Liver (tissue), 9 donors: Measurements from ENCODE around the gene SIGLEC1. TPM values are rescaled to one million over a fixed set of nuclear protein-coding genes. Genes with fewer than 3 reads are reported as not detected.

Source experiments
- DNase-seq: peaks from one replicate; pipeline ENCODE4 v3.0.0-alpha.2; 2017; ENCODE audit warnings: low spot score
- H3K27ac ChIP-seq, 2 donors: one replicate each; pipeline ENCODE4 v1.7.0; 2013; ENCODE audit warnings: inconsistent platforms in 2 of 2, low read length in 2 of 2, control low read depth in 1 of 2, low read depth in 1 of 2, mild to moderate bottlenecking in 1 of 2
- H3K27me3 ChIP-seq, 4 donors: one replicate each; pipeline versions ENCODE4 v1.6.1 to v1.7.0; 2013; ENCODE audit warnings: low read length in 3 of 4, inconsistent platforms in 1 of 4, mild to moderate bottlenecking in 1 of 4, moderate library complexity in 1 of 4; ENCODE audit not compliant: control insufficient read depth in 4 of 4, insufficient read depth in 4 of 4
- H3K36me3 ChIP-seq, 4 donors: one replicate each; pipeline versions ENCODE4 v1.6.1 to v1.7.0; 2013; ENCODE audit warnings: low read length in 3 of 4, mild to moderate bottlenecking in 3 of 4, low read depth in 1 of 4, moderate library complexity in 1 of 4; ENCODE audit not compliant: control insufficient read depth in 4 of 4, insufficient read depth in 3 of 4
- H3K4me1 ChIP-seq, 4 donors: one replicate each; pipeline versions ENCODE4 v1.6.1 to v1.7.0; 2013; ENCODE audit warnings: low read length in 3 of 4, mild to moderate bottlenecking in 3 of 4, moderate library complexity in 1 of 4; ENCODE audit not compliant: control insufficient read depth in 4 of 4, insufficient read depth in 4 of 4
- H3K4me3 ChIP-seq, 3 donors: one replicate each; pipeline versions ENCODE4 v1.6.1 to v1.7.0; 2013; ENCODE audit warnings: low read length in 3 of 3, control low read depth in 1 of 3, low read depth in 1 of 3, mild to moderate bottlenecking in 1 of 3
- H3K9ac ChIP-seq, 2 donors: one replicate each; pipeline ENCODE4 v1.7.0; 2013; ENCODE audit warnings: low read length in 2 of 2, mild to moderate bottlenecking in 2 of 2, moderate library complexity in 2 of 2, control low read depth in 1 of 2, low read depth in 1 of 2
- H3K9me3 ChIP-seq, 4 donors: one replicate each; pipeline versions ENCODE4 v1.6.1 to v1.7.0; 2013; ENCODE audit warnings: low read length in 3 of 4; ENCODE audit not compliant: control insufficient read depth in 4 of 4
- EGR1 ChIP-seq, 2 donors: IDR thresholded peaks; 2 replicates each; pipeline ENCODE4 v1.6.1; 2016 to 2018; ENCODE audit warnings: antibody characterized with exemption in 2 of 2, low read depth in 2 of 2
- FOXA1 ChIP-seq: IDR thresholded peaks from 2 replicates; pipeline ENCODE4 v1.6.1; 2016; ENCODE audit warnings: antibody characterized with exemption
- FOXA2 ChIP-seq: IDR thresholded peaks from 2 replicates; pipeline ENCODE4 v1.6.1; 2016; ENCODE audit warnings: antibody characterized with exemption
- GABPA ChIP-seq, 2 donors: IDR thresholded peaks in 1 of 2; conservative IDR thresholded peaks in 1 of 2; 2 replicates each; pipeline ENCODE4 v1.6.1; 2016; ENCODE audit warnings: antibody characterized with exemption in 2 of 2, mild to moderate bottlenecking in 1 of 2, moderate library complexity in 1 of 2
- HNF4A ChIP-seq, 2 donors: conservative IDR thresholded peaks; 2 replicates each; pipeline ENCODE4 v1.6.1; 2016; ENCODE audit warnings: antibody characterized with exemption in 2 of 2, mild to moderate bottlenecking in 2 of 2
- HNF4G ChIP-seq: IDR thresholded peaks from 2 replicates; pipeline ENCODE4 v1.6.1; 2016; ENCODE audit warnings: antibody characterized with exemption
- JUND ChIP-seq, 2 donors: IDR thresholded peaks; 2 replicates each; pipeline ENCODE4 v1.6.1; 2016; ENCODE audit warnings: antibody characterized with exemption in 2 of 2
- NR2F2 ChIP-seq: IDR thresholded peaks from 2 replicates; pipeline ENCODE4 v1.6.1; 2016; ENCODE audit warnings: antibody characterized with exemption
- RAD21 ChIP-seq, 2 donors: IDR thresholded peaks; 2 replicates each; pipeline ENCODE4 v1.6.1; 2016; ENCODE audit warnings: antibody characterized with exemption in 2 of 2, mild to moderate bottlenecking in 2 of 2
- RXRA ChIP-seq, 2 donors: IDR thresholded peaks; 2 replicates each; pipeline ENCODE4 v1.6.1; 2017 to 2018; ENCODE audit warnings: antibody characterized with exemption in 2 of 2, mild to moderate bottlenecking in 1 of 2
- SP1 ChIP-seq: IDR thresholded peaks from 2 replicates; pipeline ENCODE4 v1.6.1; 2018; ENCODE audit warnings: antibody characterized with exemption, mild to moderate bottlenecking
- TAF1 ChIP-seq: conservative IDR thresholded peaks from 2 replicates; pipeline ENCODE4 v1.6.1; 2016; ENCODE audit warnings: antibody characterized with exemption, mild to moderate bottlenecking
- YY1 ChIP-seq: IDR thresholded peaks from 2 replicates; pipeline ENCODE4 v1.6.1; 2016; ENCODE audit warnings: antibody characterized with exemption, mild to moderate bottlenecking
- WGBS: extraction: QIAGEN DNeasy Blood & Tissue Kit; methylation state at CpG from one replicate; pipeline ENCODE4 v1.1.7; 2013; 5-methylcytosine and 5-hydroxymethylcytosine counted together
- polyA plus RNA-seq, 2 donors: library from polyadenylated mRNA; stranded (reverse) in 1 of 2; unstranded in 1 of 2; fragments of 200-250 nt in 1 of 2; fragments of >200 nt in 1 of 2; fragmentation: Nextera tagmentation in 1 of 2; extraction: Ambion mirVana in 1 of 2; gene quantifications; one replicate each; pipeline versions ENCODE4 v1.2.1 to v1.2.3, GENCODE V29; 2013 to 2015
- total RNA-seq, 2 donors: library from RNA; depleted of rRNA; stranded (reverse); fragments of >200 nt; gene quantifications; one replicate each; pipeline ENCODE4 v1.2.3, GENCODE V29; 2014
- TF ChIP-seq, protein P1 (sequence below): IDR thresholded peaks from 2 replicates; pipeline ENCODE4 v1.6.1; 2016; ENCODE audit warnings: antibody characterized with exemption
- TF ChIP-seq, protein P2 (sequence below): IDR thresholded peaks from 2 replicates; pipeline ENCODE4 v1.6.1; 2016; ENCODE audit warnings: antibody characterized with exemption
- TF ChIP-seq, protein P3 (sequence below): fragments of 150-350 bp; IDR thresholded peaks from 2 replicates; pipeline ENCODE4 v1.5.1; 2017; ENCODE audit warnings: improper control_type of control experiment, low read depth, low read length; ENCODE audit not compliant: missing input control
- TF ChIP-seq, protein P4 (sequence below): IDR thresholded peaks from 2 replicates; pipeline ENCODE4 v1.6.1; 2016; ENCODE audit warnings: antibody characterized with exemption
- TF ChIP-seq, protein P5 (sequence below): IDR thresholded peaks from 2 replicates; pipeline ENCODE4 v1.6.1; 2016; ENCODE audit warnings: antibody characterized with exemption, mild to moderate bottlenecking
- donor health status: healthy.
- donor health status: healthy.
- donor health status: healthy.
- donor health status: healthy.
- donor health status: healthy.

SIGLEC1 gene
- total and polyA plus RNA-seq, 4 donors = 2.3 to 7.8 (median 7.1) TPM

DNA sequence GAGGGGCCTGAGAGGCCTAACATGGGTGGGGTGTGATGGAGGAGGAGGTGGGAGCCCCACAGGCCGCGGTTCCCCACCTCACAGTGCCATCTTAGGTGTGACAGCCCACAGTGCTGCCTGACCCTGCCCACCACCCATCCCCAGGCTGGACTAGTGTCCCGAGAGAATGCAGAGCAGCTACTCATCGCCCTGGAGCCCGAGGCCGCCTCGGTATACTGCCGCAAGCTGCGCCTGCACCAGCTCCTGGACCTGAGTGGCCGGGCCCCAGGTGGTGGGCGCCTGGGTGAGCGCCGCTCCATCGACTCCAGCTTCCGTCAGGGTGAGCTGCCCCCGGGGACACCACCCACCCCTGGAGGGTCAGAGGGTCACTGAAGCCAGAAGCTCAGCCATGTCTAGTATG is 35.7 kb upstream of the SIGLEC1 start:
- DNase-seq = no peak
- Histone ChIP-seq H3K4me1 (peaks cover 3 to 24% (median 15%) of the 10 kb centered on the region in 4 donors), H3K36me3 (no peaks in the 10 kb centered on the region), H3K4me3 (no peak overlapping the region), H3K9me3 (no peaks in the 10 kb centered on the region), H3K27me3 (no peaks in the 10 kb centered on the region), H3K27ac (no peak overlapping the region), H3K9ac (no peak overlapping the region)
- 92% methylated on average over 16 of the region's 16 CpGs for WGBS
- TF ChIP-seq EGR1 (IDR thresholded peaks at IDR 0.05; ENCODE audit: low read depth in 2 of 2) (no peak), FOXA1 (no peak), TAF1 (no peak), JUND (IDR thresholded peaks at IDR 0.05) (no peak), YY1 (no peak), RXRA (IDR thresholded peaks at IDR 0.05) (no peak), RAD21 (IDR thresholded peaks at IDR 0.05) (no peak), NR2F2 (no peak), SP1 (no peak), FOXA2 (no peak), GABPA (IDR thresholded peaks at IDR 0.05 in 1 of 2, conservative IDR thresholded peaks at IDR 0.05 in 1 of 2) (no peak), HNF4G (no peak), HNF4A (conservative IDR thresholded peaks at IDR 0.05) (no peak)
- TF ChIP-seq, protein P1, sequence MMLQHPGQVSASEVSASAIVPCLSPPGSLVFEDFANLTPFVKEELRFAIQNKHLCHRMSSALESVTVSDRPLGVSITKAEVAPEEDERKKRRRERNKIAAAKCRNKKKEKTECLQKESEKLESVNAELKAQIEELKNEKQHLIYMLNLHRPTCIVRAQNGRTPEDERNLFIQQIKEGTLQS = no peak
- TF ChIP-seq, protein P2, sequence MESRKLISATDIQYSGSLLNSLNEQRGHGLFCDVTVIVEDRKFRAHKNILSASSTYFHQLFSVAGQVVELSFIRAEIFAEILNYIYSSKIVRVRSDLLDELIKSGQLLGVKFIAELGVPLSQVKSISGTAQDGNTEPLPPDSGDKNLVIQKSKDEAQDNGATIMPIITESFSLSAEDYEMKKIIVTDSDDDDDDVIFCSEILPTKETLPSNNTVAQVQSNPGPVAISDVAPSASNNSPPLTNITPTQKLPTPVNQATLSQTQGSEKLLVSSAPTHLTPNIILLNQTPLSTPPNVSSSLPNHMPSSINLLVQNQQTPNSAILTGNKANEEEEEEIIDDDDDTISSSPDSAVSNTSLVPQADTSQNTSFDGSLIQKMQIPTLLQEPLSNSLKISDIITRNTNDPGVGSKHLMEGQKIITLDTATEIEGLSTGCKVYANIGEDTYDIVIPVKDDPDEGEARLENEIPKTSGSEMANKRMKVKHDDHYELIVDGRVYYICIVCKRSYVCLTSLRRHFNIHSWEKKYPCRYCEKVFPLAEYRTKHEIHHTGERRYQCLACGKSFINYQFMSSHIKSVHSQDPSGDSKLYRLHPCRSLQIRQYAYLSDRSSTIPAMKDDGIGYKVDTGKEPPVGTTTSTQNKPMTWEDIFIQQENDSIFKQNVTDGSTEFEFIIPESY = no peak
- TF ChIP-seq, protein P3, sequence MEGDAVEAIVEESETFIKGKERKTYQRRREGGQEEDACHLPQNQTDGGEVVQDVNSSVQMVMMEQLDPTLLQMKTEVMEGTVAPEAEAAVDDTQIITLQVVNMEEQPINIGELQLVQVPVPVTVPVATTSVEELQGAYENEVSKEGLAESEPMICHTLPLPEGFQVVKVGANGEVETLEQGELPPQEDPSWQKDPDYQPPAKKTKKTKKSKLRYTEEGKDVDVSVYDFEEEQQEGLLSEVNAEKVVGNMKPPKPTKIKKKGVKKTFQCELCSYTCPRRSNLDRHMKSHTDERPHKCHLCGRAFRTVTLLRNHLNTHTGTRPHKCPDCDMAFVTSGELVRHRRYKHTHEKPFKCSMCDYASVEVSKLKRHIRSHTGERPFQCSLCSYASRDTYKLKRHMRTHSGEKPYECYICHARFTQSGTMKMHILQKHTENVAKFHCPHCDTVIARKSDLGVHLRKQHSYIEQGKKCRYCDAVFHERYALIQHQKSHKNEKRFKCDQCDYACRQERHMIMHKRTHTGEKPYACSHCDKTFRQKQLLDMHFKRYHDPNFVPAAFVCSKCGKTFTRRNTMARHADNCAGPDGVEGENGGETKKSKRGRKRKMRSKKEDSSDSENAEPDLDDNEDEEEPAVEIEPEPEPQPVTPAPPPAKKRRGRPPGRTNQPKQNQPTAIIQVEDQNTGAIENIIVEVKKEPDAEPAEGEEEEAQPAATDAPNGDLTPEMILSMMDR = no peak
- TF ChIP-seq, protein P4, sequence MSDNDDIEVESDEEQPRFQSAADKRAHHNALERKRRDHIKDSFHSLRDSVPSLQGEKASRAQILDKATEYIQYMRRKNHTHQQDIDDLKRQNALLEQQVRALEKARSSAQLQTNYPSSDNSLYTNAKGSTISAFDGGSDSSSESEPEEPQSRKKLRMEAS = no peak
- TF ChIP-seq, protein P5, sequence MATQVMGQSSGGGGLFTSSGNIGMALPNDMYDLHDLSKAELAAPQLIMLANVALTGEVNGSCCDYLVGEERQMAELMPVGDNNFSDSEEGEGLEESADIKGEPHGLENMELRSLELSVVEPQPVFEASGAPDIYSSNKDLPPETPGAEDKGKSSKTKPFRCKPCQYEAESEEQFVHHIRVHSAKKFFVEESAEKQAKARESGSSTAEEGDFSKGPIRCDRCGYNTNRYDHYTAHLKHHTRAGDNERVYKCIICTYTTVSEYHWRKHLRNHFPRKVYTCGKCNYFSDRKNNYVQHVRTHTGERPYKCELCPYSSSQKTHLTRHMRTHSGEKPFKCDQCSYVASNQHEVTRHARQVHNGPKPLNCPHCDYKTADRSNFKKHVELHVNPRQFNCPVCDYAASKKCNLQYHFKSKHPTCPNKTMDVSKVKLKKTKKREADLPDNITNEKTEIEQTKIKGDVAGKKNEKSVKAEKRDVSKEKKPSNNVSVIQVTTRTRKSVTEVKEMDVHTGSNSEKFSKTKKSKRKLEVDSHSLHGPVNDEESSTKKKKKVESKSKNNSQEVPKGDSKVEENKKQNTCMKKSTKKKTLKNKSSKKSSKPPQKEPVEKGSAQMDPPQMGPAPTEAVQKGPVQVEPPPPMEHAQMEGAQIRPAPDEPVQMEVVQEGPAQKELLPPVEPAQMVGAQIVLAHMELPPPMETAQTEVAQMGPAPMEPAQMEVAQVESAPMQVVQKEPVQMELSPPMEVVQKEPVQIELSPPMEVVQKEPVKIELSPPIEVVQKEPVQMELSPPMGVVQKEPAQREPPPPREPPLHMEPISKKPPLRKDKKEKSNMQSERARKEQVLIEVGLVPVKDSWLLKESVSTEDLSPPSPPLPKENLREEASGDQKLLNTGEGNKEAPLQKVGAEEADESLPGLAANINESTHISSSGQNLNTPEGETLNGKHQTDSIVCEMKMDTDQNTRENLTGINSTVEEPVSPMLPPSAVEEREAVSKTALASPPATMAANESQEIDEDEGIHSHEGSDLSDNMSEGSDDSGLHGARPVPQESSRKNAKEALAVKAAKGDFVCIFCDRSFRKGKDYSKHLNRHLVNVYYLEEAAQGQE = no peak
